HG03060 (cell line): ENCODE data around the gene SCG5.

Source experiments
- ATAC-seq: cut with Tn5 transposase; IDR thresholded peaks from one replicate; pipeline ENCODE4 v1.9.1; 2021; ENCODE audit warnings: low read depth, moderate number of reproducible peaks; ENCODE audit not compliant: unreplicated experiment

The SCG5 gene

DNA sequence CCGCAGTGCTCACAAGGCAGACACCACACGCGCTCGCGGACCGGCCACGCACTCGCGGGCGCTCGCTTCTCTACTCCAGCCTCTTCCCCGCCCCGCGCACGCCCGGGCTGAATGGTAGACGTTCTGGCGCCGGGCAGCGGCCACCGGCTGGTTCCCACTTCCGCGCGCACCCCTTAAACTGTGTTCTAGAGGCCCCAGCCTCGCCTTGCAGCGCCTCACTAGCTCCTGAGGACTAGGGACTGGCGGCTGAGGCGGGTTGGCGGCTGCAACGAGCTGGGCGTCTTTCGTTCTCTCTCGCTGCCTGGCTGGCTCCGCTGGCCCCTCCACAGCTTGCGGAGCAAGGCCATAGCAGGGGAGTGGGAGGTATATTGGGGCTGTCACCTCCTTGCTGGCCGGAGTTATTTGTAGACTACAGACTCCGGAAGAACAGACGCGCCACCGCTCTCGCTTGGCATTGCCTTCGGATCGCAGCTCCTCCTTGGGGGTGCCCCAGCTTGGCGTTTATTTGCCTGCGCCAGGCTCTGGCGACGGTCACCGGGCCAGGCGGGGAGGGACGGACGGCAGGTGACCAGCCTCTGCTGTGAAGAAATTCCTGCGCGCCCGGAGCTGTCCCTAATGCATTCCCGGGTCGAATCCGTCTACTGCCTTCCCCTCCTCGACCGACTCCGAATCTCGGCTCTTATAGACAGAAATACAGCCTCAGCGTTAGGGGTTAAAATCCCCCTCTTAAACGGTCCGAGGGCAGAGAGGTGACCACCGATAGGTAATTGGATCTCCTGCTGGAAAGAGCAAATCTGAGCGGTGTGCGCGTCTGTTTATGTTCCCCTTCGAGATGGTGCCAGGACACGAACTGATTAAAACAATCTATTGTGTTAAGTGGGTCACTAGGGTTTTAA lies 77.6 kb downstream of the SCG5 start:
- ATAC-seq: no peak

DNA sequence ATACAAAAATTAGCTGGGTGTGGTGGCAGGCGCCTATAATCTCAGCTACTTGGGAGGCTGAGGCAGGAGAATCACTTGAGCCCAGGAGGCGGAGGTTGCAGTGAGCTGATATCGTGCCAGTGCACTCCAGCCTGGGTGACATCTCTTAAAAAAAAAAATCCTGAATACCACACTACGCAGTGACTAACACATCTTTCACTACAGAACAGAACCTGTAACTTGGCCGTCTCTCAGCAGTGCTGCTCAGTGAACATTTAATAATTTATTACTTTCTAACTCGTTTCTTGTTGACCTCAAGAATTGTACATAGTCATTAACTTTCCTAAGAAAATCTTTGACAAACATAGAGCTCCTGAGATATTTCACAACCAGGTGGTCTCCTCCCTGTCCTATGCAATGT lies 80.1 kb downstream of the SCG5 start:
- no peak for ATAC-seq

DNA sequence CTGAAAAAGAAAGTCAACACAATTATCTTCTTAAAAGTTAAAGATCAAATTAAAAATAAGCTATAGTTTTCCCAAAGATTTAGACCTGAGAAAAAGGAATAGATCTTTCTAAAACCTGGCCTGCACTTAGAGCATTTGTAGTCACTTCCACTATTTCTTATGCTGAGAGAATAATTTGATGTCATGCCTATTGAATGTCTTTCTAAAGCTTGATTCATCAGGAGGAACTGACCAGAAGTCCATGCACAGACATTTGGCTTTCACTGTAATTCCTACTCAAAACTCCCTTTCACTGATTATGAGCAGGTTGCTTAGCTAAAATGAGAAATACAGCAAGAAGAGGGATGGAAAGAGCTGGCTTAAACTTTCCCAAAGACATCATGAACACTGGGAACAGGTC lies 80.6 kb downstream of the SCG5 start:
- no peak for ATAC-seq

DNA sequence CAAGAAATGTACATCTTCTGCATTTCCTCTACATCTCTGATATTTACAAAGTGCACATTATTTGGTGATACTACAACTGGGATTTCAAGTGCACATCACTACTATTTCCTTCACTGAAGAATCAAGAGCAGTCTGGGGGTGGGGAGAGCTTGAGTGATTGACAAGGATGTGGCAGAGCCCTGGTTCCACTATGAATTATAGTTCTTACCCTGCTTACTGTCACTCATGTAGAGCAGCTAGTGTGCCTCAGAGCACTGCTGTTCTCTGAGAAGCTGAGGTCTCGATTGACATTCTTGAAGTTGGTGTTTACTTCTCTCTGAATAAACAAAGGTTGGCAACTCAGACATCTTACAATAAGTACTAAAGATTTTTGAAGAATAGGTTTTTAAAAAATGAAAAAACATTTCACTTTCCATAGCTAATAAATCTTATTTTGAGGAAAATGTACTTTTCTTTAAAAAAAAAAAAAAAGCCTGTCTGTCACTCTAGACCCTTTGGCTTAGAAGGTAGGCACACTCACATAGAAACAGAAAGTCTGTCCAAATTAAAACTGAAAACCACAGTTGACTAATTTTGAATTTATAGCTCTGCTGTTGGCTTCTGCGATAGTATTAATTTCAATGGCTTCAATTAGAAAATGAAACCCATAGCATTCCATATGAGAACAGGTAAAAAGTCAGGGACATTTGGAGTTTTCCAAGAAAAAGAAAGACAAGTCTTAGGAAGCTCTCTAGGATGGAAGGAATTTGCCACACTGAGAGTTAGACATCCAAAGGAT lies 81.8 kb downstream of the SCG5 start:
- ATAC-seq: peak; percentile 83

DNA sequence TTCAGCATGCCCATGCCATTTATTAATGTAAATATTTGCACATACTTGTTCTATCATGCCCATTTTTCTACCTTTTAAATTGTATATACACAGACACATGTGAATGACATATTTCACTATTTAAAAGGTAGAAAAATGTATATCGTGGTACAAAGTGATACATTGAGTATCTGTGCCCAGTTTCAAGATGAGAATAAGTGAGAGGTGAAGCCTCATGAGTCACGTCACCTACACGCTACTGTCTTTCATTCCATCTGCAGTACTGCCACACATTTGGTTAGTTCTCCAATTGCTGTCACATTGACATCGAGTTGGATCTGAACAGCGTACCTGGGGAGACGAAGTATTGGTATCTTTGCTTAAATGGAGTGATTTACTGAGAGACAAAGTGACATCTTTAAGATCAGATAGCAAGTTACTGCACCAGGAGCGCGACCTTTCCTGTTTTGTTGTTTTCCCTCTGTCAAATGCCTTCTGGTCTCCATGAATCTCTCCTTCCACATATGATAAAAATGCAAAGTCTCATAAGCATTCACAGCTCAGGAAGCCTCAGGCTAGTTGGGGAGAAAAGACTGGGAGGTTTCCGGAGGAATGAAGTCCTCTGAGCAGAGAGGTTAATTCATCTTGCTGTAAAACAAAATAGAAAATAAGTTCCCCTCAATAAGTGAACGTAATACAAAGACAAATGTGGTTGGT lies 88.3 kb downstream of the SCG5 start:
- ATAC-seq: no peak

DNA sequence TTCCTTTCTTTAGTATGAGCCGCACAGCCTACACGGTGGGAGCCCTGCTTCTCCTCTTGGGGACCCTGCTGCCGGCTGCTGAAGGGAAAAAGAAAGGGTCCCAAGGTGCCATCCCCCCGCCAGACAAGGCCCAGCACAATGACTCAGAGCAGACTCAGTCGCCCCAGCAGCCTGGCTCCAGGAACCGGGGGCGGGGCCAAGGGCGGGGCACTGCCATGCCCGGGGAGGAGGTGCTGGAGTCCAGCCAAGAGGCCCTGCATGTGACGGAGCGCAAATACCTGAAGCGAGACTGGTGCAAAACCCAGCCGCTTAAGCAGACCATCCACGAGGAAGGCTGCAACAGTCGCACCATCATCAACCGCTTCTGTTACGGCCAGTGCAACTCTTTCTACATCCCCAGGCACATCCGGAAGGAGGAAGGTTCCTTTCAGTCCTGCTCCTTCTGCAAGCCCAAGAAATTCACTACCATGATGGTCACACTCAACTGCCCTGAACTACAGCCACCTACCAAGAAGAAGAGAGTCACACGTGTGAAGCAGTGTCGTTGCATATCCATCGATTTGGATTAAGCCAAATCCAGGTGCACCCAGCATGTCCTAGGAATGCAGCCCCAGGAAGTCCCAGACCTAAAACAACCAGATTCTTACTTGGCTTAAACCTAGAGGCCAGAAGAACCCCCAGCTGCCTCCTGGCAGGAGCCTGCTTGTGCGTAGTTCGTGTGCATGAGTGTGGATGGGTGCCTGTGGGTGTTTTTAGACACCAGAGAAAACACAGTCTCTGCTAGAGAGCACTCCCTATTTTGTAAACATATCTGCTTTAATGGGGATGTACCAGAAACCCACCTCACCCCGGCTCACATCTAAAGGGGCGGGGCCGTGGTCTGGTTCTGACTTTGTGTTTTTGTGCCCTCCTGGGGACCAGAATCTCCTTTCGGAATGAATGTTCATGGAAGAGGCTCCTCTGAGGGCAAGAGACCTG lies 89.5 kb downstream of the SCG5 start:
- no peak for ATAC-seq

DNA sequence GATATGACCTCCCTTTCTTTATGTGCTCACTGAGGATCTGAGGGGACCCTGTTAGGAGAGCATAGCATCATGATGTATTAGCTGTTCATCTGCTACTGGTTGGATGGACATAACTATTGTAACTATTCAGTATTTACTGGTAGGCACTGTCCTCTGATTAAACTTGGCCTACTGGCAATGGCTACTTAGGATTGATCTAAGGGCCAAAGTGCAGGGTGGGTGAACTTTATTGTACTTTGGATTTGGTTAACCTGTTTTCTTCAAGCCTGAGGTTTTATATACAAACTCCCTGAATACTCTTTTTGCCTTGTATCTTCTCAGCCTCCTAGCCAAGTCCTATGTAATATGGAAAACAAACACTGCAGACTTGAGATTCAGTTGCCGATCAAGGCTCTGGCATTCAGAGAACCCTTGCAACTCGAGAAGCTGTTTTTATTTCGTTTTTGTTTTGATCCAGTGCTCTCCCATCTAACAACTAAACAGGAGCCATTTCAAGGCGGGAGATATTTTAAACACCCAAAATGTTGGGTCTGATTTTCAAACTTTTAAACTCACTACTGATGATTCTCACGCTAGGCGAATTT lies 91.2 kb downstream of the SCG5 start:
- ATAC-seq: no peak

DNA sequence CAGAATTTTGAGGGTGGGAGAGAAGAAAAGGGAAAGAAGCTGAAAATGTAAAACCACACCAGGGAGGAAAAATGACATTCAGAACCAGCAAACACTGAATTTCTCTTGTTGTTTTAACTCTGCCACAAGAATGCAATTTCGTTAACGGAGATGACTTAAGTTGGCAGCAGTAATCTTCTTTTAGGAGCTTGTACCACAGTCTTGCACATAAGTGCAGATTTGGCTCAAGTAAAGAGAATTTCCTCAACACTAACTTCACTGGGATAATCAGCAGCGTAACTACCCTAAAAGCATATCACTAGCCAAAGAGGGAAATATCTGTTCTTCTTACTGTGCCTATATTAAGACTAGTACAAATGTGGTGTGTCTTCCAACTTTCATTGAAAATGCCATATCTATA lies 91.8 kb downstream of the SCG5 start:
- no peak for ATAC-seq

DNA sequence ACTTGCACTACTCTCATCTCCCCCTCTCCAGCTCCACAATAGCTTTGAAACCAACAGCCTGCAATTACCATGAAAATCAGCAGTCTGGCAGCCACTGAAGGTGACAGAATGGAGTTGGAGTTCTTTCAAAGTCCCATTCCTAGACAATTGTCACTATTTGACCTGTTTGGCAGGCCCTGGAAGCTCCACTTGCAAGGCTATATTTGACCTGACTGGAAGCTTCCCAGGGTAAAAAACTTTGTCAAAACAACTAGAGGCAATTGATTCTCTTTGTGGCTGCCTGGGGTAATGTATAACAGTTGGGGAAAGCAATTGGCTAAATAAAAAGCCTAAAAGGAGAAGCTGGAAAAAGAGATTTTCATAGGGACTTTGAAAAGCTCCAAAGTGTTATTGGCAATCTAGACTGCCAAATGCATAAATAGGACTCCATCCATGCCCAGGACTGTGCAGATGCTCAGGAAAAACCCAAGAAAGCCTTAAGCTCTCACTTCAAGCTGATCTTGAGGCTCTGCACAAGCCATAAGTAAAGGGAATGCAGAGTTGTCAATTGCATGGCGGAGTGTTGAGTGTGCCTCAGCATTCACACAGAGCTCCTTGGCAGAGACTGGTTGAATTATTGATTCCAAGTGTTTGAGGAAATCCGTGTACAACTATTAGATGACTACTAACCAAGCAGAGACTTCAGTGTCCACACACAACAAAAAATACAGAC lies 94.6 kb downstream of the SCG5 start:
- no peak for ATAC-seq

DNA sequence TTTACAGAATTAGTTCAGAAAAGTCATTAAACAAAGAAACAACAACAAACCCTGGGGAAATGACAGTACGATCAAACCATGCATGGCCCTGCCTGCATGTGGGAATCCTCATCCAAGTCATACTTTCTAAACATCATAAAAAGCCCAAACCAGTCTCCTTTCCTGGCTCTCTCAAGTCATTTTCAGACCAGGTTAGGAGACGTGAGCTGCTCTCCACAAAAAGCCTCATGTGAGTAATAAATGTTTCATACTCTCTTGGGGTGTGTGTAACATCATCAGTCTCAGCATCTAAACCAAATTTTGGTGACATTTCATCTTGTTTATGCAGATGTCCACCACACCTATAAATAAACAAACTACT lies 95.2 kb downstream of the SCG5 start:
- no peak for ATAC-seq

DNA sequence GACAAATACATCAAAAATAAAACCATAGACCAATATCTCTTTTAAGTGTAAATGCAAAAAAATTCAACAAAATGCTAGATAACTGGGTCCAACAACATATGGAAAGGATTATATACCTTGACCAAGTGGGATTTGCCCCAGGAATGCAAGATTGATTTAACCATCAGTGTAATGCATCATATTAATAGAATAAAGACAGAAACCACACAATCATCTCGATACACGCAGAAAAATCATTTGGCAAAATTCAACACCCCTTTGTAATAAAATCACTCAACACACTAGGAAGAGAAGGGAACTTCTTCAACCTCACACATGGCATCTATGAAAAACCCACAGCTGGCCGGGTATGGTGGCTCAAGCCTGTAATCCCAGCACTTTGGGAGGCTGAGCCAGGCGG lies 95.8 kb downstream of the SCG5 start:
- no peak for ATAC-seq

DNA sequence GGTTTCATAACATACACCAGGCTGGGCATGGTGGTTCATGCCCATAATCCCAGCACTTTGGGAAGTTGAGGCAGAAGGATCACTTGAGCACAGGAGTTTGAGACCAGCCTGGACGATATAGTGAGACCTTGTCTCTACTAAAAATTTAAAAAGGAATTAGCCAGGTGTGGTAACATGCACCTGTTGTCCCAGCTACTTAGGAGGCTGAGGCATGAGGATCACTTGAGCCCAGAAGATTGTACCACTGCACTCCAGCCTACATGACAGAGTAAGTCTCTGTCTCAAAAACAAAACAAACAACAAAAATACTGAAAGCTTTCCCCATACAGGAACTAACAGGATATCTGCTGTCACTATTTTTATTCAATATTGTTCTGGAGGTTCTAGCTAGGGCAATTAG lies 97.2 kb downstream of the SCG5 start:
- no peak for ATAC-seq

DNA sequence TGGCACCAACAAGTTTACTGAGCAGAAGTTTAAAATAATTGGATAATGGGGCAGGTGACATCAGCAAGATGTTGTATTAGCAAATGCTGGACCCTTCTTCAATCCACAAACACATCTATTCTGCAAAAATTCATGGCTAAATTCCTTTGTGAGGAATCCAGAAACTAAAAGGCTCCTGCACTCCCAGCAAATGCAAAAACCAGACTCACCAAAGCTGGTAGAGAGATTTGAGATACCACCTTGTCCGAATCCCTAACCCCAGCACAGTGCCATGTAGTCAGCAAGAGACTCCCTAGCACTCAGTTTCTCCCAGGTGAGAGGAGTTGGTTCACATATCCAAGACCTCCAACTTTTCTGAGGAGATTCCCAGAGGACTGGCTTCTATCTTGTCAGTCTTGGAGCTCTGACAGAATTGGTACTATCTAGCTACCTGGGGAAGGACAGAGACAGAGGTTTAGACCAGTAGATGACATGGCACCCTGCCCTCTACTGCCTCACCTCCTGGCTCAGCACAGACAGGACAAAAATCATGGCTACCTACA lies 98.1 kb downstream of the SCG5 start:
- no peak for ATAC-seq

DNA sequence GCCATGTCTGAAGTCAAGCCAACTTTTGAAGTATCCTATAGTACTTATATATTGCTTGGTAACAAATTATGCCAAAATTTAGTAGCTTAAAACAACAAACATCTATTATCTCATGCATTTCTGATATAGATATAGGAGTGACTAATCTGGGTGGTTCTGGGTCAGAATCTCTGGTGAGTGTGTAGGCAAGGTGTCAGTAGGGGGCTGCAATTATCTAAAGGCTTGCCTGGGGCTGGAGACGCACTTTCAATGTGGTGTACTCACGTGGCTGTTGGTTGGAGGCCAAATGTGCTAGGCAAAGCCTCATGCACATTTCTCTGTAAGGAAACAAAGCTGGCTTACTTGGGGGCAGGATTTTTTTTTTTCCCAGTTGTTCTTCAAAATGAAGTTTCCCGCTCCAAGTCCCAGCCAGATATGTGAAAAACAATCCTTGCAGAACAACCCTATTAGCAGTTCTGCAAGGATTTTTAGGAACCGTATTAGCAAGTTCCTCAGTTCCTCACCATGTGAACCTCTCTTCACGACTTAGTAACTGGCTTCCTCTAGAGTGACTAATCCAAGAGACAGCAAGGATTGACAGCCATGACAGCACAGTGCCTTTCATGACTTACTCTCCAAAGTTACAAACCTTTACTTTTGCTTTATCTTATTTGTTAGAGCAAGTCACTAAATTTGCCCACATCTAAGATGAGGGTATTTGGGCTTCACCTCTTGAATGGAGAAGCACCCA lies 102.1 kb downstream of the SCG5 start:
- no peak for ATAC-seq

DNA sequence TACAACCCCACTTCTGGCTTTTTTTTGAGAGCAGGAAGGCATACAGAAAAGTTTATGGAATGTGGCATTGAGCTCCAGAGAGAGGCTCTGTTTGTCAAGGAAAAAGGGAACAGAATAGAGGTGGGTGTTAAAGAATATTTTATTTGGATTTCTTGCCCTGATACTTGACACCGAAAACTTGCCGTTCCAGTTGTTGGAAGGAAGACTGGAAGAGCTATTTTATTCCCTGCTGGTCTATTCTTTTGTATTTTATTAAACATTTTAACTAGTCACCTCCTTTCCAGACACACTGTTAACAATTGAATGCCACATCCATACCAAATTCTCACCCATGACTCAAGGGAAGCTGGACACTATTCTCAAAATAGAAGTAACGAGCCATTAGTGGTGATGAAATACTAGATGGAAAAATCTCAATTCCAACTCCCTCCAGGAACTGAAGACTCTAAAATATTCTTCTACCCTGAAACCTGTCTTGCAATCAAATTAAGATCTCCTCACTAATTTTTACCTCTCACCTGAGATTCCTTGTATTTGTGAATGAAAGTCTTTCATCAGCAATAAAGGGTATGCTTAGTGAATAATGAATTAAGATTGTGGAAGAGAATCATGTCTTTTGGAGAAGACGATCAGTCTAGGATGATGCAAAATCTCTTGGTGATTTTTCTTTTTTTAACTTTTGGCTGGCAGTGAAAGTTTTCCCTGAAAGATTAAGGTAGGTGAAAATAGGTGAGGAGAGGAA lies 104.8 kb downstream of the SCG5 start:
- ATAC-seq: no peak
